Measurements from ENCODE around the gene FGF8.
A peak's percentile ranks its signal among the peaks of the same experiment; 100 is the strongest.
"Not testable (repeated sequence)": the region's sequence is repeated elsewhere in the genome, so short reads cannot be mapped to it uniquely, and the experiment has no call there.

Gene FGF8

GRCh38 chr10:101807158-101807557, 31.2 kb upstream of the FGF8 start:
- Histone ChIP-seq H3K4me1 (ENCODE audit: control insufficient read depth, insufficient read depth, low read length, unreplicated experiment) (peaks cover 17% of the 10 kb centered on the region), H3K79me2 (ENCODE audit: control insufficient read depth, insufficient read depth, low read length, unreplicated experiment) (peaks cover 63% of the 10 kb centered on the region), H3K27me3 (ENCODE audit: insufficient read depth, low read length) (no peaks in the 10 kb centered on the region), H3K4me3 (ENCODE audit: low read depth, low read length) (no peak overlapping the region), H3K36me3 (ENCODE audit: insufficient read depth, low read length) (peaks cover 45% of the 10 kb centered on the region), H3K27ac (ENCODE audit: low read depth, low read length) (0 out of 2 replicates have a peak overlapping the region, but pooled peaks have one; percentile 1), H2AFZ (ENCODE audit: low read length, unreplicated experiment) (no peak overlapping the region)

- no peak overlapping the region for H2AFZ ChIP-seq (ENCODE audit: low read length, unreplicated experiment)
- peaks cover 13% of the 10 kb centered on the region for H3K4me1 ChIP-seq (ENCODE audit: control insufficient read depth, insufficient read depth, low read length, unreplicated experiment)
- no peaks in the 10 kb centered on the region for H3K27me3 ChIP-seq (ENCODE audit: insufficient read depth, low read length)
- H3K4me3 ChIP-seq (ENCODE audit: low read depth, low read length) = no peak overlapping the region
- H3K36me3 ChIP-seq (ENCODE audit: insufficient read depth, low read length) = peaks cover 55% of the 10 kb centered on the region
- H3K27ac ChIP-seq (ENCODE audit: low read depth, low read length) = peak overlapping the region; percentile 10; the same call in 1 of the 2 replicates
- peaks cover 67% of the 10 kb centered on the region for H3K79me2 ChIP-seq (ENCODE audit: control insufficient read depth, insufficient read depth, low read length, unreplicated experiment)
These were observed 27.6 kb upstream of the FGF8 start for GRCh38 chr10:101803511-101803910.

- H3K27me3 ChIP-seq (ENCODE audit: insufficient read depth, low read length) = no peaks in the 10 kb centered on the region
- H3K4me1 ChIP-seq (ENCODE audit: control insufficient read depth, insufficient read depth, low read length, unreplicated experiment) = no peaks in the 10 kb centered on the region
- no peak overlapping the region for H3K27ac ChIP-seq (ENCODE audit: low read depth, low read length)
- H2AFZ ChIP-seq (ENCODE audit: low read length, unreplicated experiment) = no peak overlapping the region
- H3K79me2 ChIP-seq (ENCODE audit: control insufficient read depth, insufficient read depth, low read length, unreplicated experiment) = peaks cover 64% of the 10 kb centered on the region
- H3K4me3 ChIP-seq (ENCODE audit: low read depth, low read length) = no peak overlapping the region
- peaks cover 70% of the 10 kb centered on the region for H3K36me3 ChIP-seq (ENCODE audit: insufficient read depth, low read length)
These were observed 21.6 kb upstream of the FGF8 start for GRCh38 chr10:101797403-101798059.

GRCh38 chr10:101793526-101793925, 17.6 kb upstream of the FGF8 start:
- H3K4me3 ChIP-seq (ENCODE audit: low read depth, low read length) = no peak overlapping the region
- H3K4me1 ChIP-seq (ENCODE audit: control insufficient read depth, insufficient read depth, low read length, unreplicated experiment) = no peaks in the 10 kb centered on the region
- peaks cover 59% of the 10 kb centered on the region for H3K36me3 ChIP-seq (ENCODE audit: insufficient read depth, low read length)
- H3K79me2 ChIP-seq (ENCODE audit: control insufficient read depth, insufficient read depth, low read length, unreplicated experiment) = peaks cover 28% of the 10 kb centered on the region
- no peak overlapping the region for H2AFZ ChIP-seq (ENCODE audit: low read length, unreplicated experiment)
- H3K27ac ChIP-seq (ENCODE audit: low read depth, low read length) = no peak overlapping the region
- H3K27me3 ChIP-seq (ENCODE audit: insufficient read depth, low read length) = no peaks in the 10 kb centered on the region

- no peak overlapping the region for H3K27ac ChIP-seq (ENCODE audit: low read depth, low read length)
- peaks cover 4% of the 10 kb centered on the region for H3K79me2 ChIP-seq (ENCODE audit: control insufficient read depth, insufficient read depth, low read length, unreplicated experiment)
- H3K36me3 ChIP-seq (ENCODE audit: insufficient read depth, low read length) = peaks cover 50% of the 10 kb centered on the region
These were observed 13.8 kb upstream of the FGF8 start for GRCh38 chr10:101789686-101790085.

GRCh38 chr10:101789231-101789630, 13.3 kb upstream of the FGF8 start:
- H3K27me3 ChIP-seq (ENCODE audit: insufficient read depth, low read length); H3K4me1 ChIP-seq (ENCODE audit: control insufficient read depth, insufficient read depth, low read length, unreplicated experiment); H2AFZ ChIP-seq (ENCODE audit: low read length, unreplicated experiment); H3K27ac ChIP-seq (ENCODE audit: low read depth, low read length); H3K4me3 ChIP-seq (ENCODE audit: low read depth, low read length); H3K79me2 ChIP-seq (ENCODE audit: control insufficient read depth, insufficient read depth, low read length, unreplicated experiment): not testable (repeated sequence)
- peaks cover 46% of the 10 kb centered on the region for H3K36me3 ChIP-seq (ENCODE audit: insufficient read depth, low read length)

More at GRCh38 chr10:101789686-101790085, 13.8 kb upstream of the FGF8 start:
- Histone ChIP-seq H3K27me3 (ENCODE audit: insufficient read depth, low read length) (no peaks in the 10 kb centered on the region), H3K4me1 (ENCODE audit: control insufficient read depth, insufficient read depth, low read length, unreplicated experiment) (peaks cover 1% of the 10 kb centered on the region), H3K4me3 (ENCODE audit: low read depth, low read length) (no peak overlapping the region), H2AFZ (ENCODE audit: low read length, unreplicated experiment) (no peak overlapping the region)

GRCh38 chr10:101785801-101786200, 9.9 kb upstream of the FGF8 start:
- no peak overlapping the region for H3K4me3 ChIP-seq (ENCODE audit: low read depth, low read length)
- peaks cover 20% of the 10 kb centered on the region for H3K4me1 ChIP-seq (ENCODE audit: control insufficient read depth, insufficient read depth, low read length, unreplicated experiment)
- H3K27me3 ChIP-seq (ENCODE audit: insufficient read depth, low read length) = no peaks in the 10 kb centered on the region
- peaks cover 7% of the 10 kb centered on the region for H3K79me2 ChIP-seq (ENCODE audit: control insufficient read depth, insufficient read depth, low read length, unreplicated experiment)
- H3K36me3 ChIP-seq (ENCODE audit: insufficient read depth, low read length) = peaks cover 22% of the 10 kb centered on the region
- no peak overlapping the region for H3K27ac ChIP-seq (ENCODE audit: low read depth, low read length)
- no peak overlapping the region for H2AFZ ChIP-seq (ENCODE audit: low read length, unreplicated experiment)

- Histone ChIP-seq H3K36me3 (ENCODE audit: insufficient read depth, low read length) (peaks cover 18% of the 10 kb centered on the region), H3K79me2 (ENCODE audit: control insufficient read depth, insufficient read depth, low read length, unreplicated experiment) (peaks cover 7% of the 10 kb centered on the region), H3K27me3 (ENCODE audit: insufficient read depth, low read length) (no peaks in the 10 kb centered on the region), H3K27ac (ENCODE audit: low read depth, low read length) (no peak overlapping the region), H3K4me3 (ENCODE audit: low read depth, low read length) (no peak overlapping the region), H3K4me1 (ENCODE audit: control insufficient read depth, insufficient read depth, low read length, unreplicated experiment) (peaks cover 25% of the 10 kb centered on the region), H2AFZ (ENCODE audit: low read length, unreplicated experiment) (no peak overlapping the region)
These were observed 8.6 kb upstream of the FGF8 start for GRCh38 chr10:101784558-101784957.

- no peak overlapping the region for H2AFZ ChIP-seq (ENCODE audit: low read length, unreplicated experiment)
- peaks cover 16% of the 10 kb centered on the region for H3K36me3 ChIP-seq (ENCODE audit: insufficient read depth, low read length)
- peaks cover 7% of the 10 kb centered on the region for H3K79me2 ChIP-seq (ENCODE audit: control insufficient read depth, insufficient read depth, low read length, unreplicated experiment)
- peak overlapping the region; percentile 53 for H3K27ac ChIP-seq (ENCODE audit: low read depth, low read length)
- H3K4me1 ChIP-seq (ENCODE audit: control insufficient read depth, insufficient read depth, low read length, unreplicated experiment) = peaks cover 25% of the 10 kb centered on the region
- 0 out of 2 replicates have a peak, but pooled peaks cover 3% of the 10 kb centered on the region for H3K27me3 ChIP-seq (ENCODE audit: insufficient read depth, low read length)
- H3K4me3 ChIP-seq (ENCODE audit: low read depth, low read length) = peak overlapping the region; percentile 86
These were observed 7.8 kb upstream of the FGF8 start for GRCh38 chr10:101783736-101784118.

GRCh38 chr10:101782811-101783735, 7.2 kb upstream of the FGF8 start, which contains the start of gene NPM3:
TSS of gene NPM3 (minus strand) at chr10:101783446. CDS start at chr10:101783390, 56 bp downstream.
- Histone ChIP-seq H3K4me3 (ENCODE audit: low read depth, low read length) (peak within 1 kb of the TSS; percentile 86), H3K79me2 (ENCODE audit: control insufficient read depth, insufficient read depth, low read length, unreplicated experiment) (peaks cover 7% of the 10 kb centered on the region), H3K27me3 (ENCODE audit: insufficient read depth, low read length) (0 out of 2 replicates have a peak, but pooled peaks cover 3% of the 10 kb centered on the region), H3K27ac (ENCODE audit: low read depth, low read length) (peak within 1 kb of the TSS; percentile 53), H3K36me3 (ENCODE audit: insufficient read depth, low read length) (peaks cover 16% of the 10 kb centered on the region), H3K4me1 (ENCODE audit: control insufficient read depth, insufficient read depth, low read length, unreplicated experiment) (peaks cover 25% of the 10 kb centered on the region), H2AFZ (ENCODE audit: low read length, unreplicated experiment) (peak within 1 kb of the TSS; percentile 54)
